IMR-90 (cell line): ENCODE measurements around the gene CELF6. TPM values are rescaled to one million over a fixed set of nuclear protein-coding genes. Genes with fewer than 3 reads are reported as not detected.

Experiments used
- ATAC-seq: fragments of 200-7000 bp; cut with Tn5 transposase; 2 replicates; pipeline ENCODE4 v1.9.1; 2020; ENCODE audit warnings: low read depth, mild to moderate bottlenecking, moderate library complexity
- BruUV-seq: library from RNA; stranded (reverse); fragments of 400-500 nt; replicated peaks from 2 replicates; lab custom pipeline; 2021; lab: Mats Ljungman, UMichigan
- CTCF ChIA-PET: fragments of 300-600 bp; formaldehyde crosslinking; extraction: SDS; loops from one replicate; lab custom pipeline; 2021; ENCODE audit warnings: antibody characterized with exemption; lab: Yijun Ruan, JAX
- POLR2A ChIA-PET: fragments of 300-600 bp; sonication (Branson Sonifier 250); formaldehyde crosslinking; loops from one replicate; lab custom pipeline; 2022; ENCODE audit warnings: antibody characterized with exemption; ENCODE audit not compliant: unreplicated experiment; lab: Charles Lee
- DNase-seq: peaks from one replicate; pipeline ENCODE4 v3.0.0; 2013
- H2AFZ ChIP-seq: replicated peaks from 2 replicates; pipeline ENCODE3; 2013; ENCODE audit warnings: low read length, mild to moderate bottlenecking; ENCODE audit not compliant: poor library complexity
- H2AK5ac ChIP-seq: 2 replicates; pipeline ENCODE4 v1.6.1; 2013; ENCODE audit warnings: low read depth, low read length, inconsistent platforms
- H2AK9ac ChIP-seq: replicated peaks from 2 replicates; pipeline ENCODE3; 2013; ENCODE audit warnings: mild to moderate bottlenecking, low read depth, low read length, moderate library complexity; ENCODE audit not compliant: poor library complexity
- H2BK120ac ChIP-seq: 2 replicates; pipeline ENCODE4 v1.6.1; 2013; ENCODE audit warnings: low read depth, low read length, inconsistent platforms
- H2BK15ac ChIP-seq: 3 replicates; pipeline ENCODE4 v1.6.1; 2013; ENCODE audit warnings: low read depth, low read length, inconsistent platforms
- H2BK20ac ChIP-seq: 2 replicates; pipeline ENCODE4 v1.6.1; 2013; ENCODE audit warnings: low read depth, mild to moderate bottlenecking, inconsistent platforms, low read length, moderate library complexity
- H2BK5ac ChIP-seq: 2 replicates; pipeline ENCODE4 v1.6.1; 2013; ENCODE audit warnings: mild to moderate bottlenecking, low read depth, low read length, inconsistent platforms; ENCODE audit not compliant: poor library complexity, severe bottlenecking
- H3K14ac ChIP-seq: replicated peaks from 2 replicates; pipeline ENCODE4 v1.6.1; 2013; ENCODE audit warnings: low read depth, low read length, inconsistent platforms
- H3K18ac ChIP-seq: 2 replicates; pipeline ENCODE4 v1.6.1; 2013; ENCODE audit warnings: low read depth, low read length, control low read depth
- H3K23ac ChIP-seq: 2 replicates; pipeline ENCODE4 v1.6.1; 2013; ENCODE audit warnings: low read depth, low read length, inconsistent platforms
- H3K27ac ChIP-seq: 2 replicates; pipeline ENCODE4 v1.5.1; 2013; ENCODE audit warnings: mild to moderate bottlenecking, control low read depth, low read length; ENCODE audit not compliant: insufficient read depth
- H3K27me3 ChIP-seq: 2 replicates; pipeline ENCODE4 v1.6.1; 2013; ENCODE audit warnings: low read length; ENCODE audit not compliant: control insufficient read depth, insufficient read depth
- H3K36me3 ChIP-seq: 2 replicates; pipeline ENCODE4 v1.6.1; 2013; ENCODE audit warnings: low read length, mixed read lengths; ENCODE audit not compliant: control insufficient read depth, insufficient read depth
- H3K4ac ChIP-seq: 2 replicates; pipeline ENCODE4 v1.6.1; 2013; ENCODE audit warnings: low read depth, low read length, inconsistent platforms
- H3K4me1 ChIP-seq: 2 replicates; pipeline ENCODE4 v1.6.1; 2013; ENCODE audit warnings: low read length, mixed read lengths; ENCODE audit not compliant: control insufficient read depth, insufficient read depth
- H3K4me2 ChIP-seq: 2 replicates; pipeline ENCODE4 v1.6.1; 2013; ENCODE audit warnings: low read depth, mild to moderate bottlenecking, control low read depth, low read length, moderate library complexity
- H3K4me3 ChIP-seq: 2 replicates; pipeline ENCODE4 v1.5.1; 2013; ENCODE audit warnings: low read depth, mild to moderate bottlenecking, control low read depth, low read length, moderate library complexity; ENCODE audit not compliant: insufficient read depth
- H3K56ac ChIP-seq: 2 replicates; pipeline ENCODE4 v1.6.1; 2013; ENCODE audit warnings: low read length, inconsistent platforms; ENCODE audit not compliant: insufficient read depth; ENCODE audit errors: extremely low read depth
- H3K79me1 ChIP-seq, 2 experiments: 2 replicates each; pipeline ENCODE4 v1.6.1; 2013; ENCODE audit warnings: low read length in 2 of 2, inconsistent platforms in 1 of 2, low read depth in 1 of 2
- H3K9ac ChIP-seq: 2 replicates; pipeline ENCODE4 v1.6.1; 2013; ENCODE audit warnings: low read depth, low read length, control low read depth
- H3K9me1 ChIP-seq: 2 replicates; pipeline ENCODE4 v1.6.1; 2013; ENCODE audit warnings: low read length, inconsistent platforms; ENCODE audit not compliant: insufficient read depth
- H3K9me3 ChIP-seq: 2 replicates; pipeline ENCODE4 v1.6.1; 2013; ENCODE audit warnings: low read length; ENCODE audit not compliant: control insufficient read depth, insufficient read depth
- H4K20me1 ChIP-seq: 2 replicates; pipeline ENCODE4 v1.6.1; 2013; ENCODE audit warnings: low read length, inconsistent platforms; ENCODE audit not compliant: insufficient read depth
- H4K5ac ChIP-seq: 2 replicates; pipeline ENCODE4 v1.6.1; 2013; ENCODE audit warnings: mild to moderate bottlenecking, low read depth, low read length, control low read depth
- H4K8ac ChIP-seq, 2 experiments: 2 replicates each; pipeline ENCODE4 v1.6.1; 2013; ENCODE audit warnings: low read depth in 2 of 2, low read length in 2 of 2, control low read depth in 1 of 2, inconsistent platforms in 1 of 2
- H4K91ac ChIP-seq: 2 replicates; pipeline ENCODE4 v1.6.1; 2013; ENCODE audit warnings: low read depth, low read length, inconsistent platforms; ENCODE audit not compliant: insufficient read depth
- BHLHE40 ChIP-seq: fragments of 150-350 bp; IDR thresholded peaks from 2 replicates; pipeline ENCODE4 v1.6.1; 2016; ENCODE audit warnings: mild to moderate bottlenecking, low read depth, low read length
- CEBPB ChIP-seq: IDR thresholded peaks from 2 replicates; pipeline ENCODE4 v1.6.1; 2012; ENCODE audit warnings: low read depth, low read length, improper control_type of control experiment
- CHD1 ChIP-seq: IDR thresholded peaks from 2 replicates; pipeline ENCODE4 v1.6.1; 2012; ENCODE audit warnings: low read depth, low read length, improper control_type of control experiment
- CTCF ChIP-seq: conservative IDR thresholded peaks from 2 replicates; pipeline ENCODE4 v1.5.1; 2012; ENCODE audit warnings: mild to moderate bottlenecking, low read depth, low read length, improper control_type of control experiment
- ELK1 ChIP-seq: fragments of 150-350 bp; IDR thresholded peaks from 2 replicates; pipeline ENCODE4 v1.6.1; 2016; ENCODE audit warnings: low read depth, mild to moderate bottlenecking, low read length, moderate library complexity, borderline replicate concordance
- MXI1 ChIP-seq: IDR thresholded peaks from 2 replicates; pipeline ENCODE4 v1.6.1; 2012; ENCODE audit warnings: low read depth, mild to moderate bottlenecking, low read length, moderate library complexity, borderline replicate concordance
- RAD21 ChIP-seq: IDR thresholded peaks from 2 replicates; pipeline ENCODE4 v1.6.1; 2012; ENCODE audit warnings: low read length, improper control_type of control experiment
- RCOR1 ChIP-seq: IDR thresholded peaks from 2 replicates; pipeline ENCODE4 v1.6.1; 2012; ENCODE audit warnings: mild to moderate bottlenecking, low read length, improper control_type of control experiment; ENCODE audit not compliant: insufficient replicate concordance
- RFX5 ChIP-seq: IDR thresholded peaks from 2 replicates; pipeline ENCODE4 v1.8.0; 2012; ENCODE audit warnings: low read depth, mild to moderate bottlenecking, low read length, moderate library complexity
- SMC3 ChIP-seq: fragments of 150-350 bp; IDR thresholded peaks from 2 replicates; pipeline ENCODE4 v1.6.1; 2016; ENCODE audit warnings: low read depth, mild to moderate bottlenecking, antibody characterized with exemption, low read length, moderate library complexity
- USF2 ChIP-seq: fragments of 150-350 bp; IDR thresholded peaks from 2 replicates; pipeline ENCODE4 v1.6.1; 2017; ENCODE audit warnings: mild to moderate bottlenecking, antibody characterized with exemption, low read length, low read depth
- WGBS, 2 experiments: methylation state at CpG; one replicate each; pipeline versions ENCODE4 v1.1.5 to v1.1.7; 2013; ENCODE audit warnings: missing lambda C conversion rate in 2 of 2; ENCODE audit not compliant: insufficient read length in 1 of 2; ENCODE audit errors: extremely low coverage in 2 of 2; 5-methylcytosine and 5-hydroxymethylcytosine counted together
- dilution Hi-C: fragments of 300-500 bp; cut with HindIII; formaldehyde crosslinking; loops from one replicate; pipeline ENCODE4 v1.14.3; 2018; ENCODE audit warnings: low sequenced_read_pairs; ENCODE audit not compliant: unreplicated experiment
- in situ Hi-C: fragments of 300-500 bp; cut with MboI; formaldehyde crosslinking; loops from 3 replicates; pipeline ENCODE4 v1.14.3; 2019; ENCODE audit warnings: low sequenced_read_pairs, inconsistent platforms, mixed read lengths
- intact Hi-C: fragments of 100-400 bp; cut with micrococcal nuclease; formaldehyde crosslinking; loops from 2 replicates; pipeline ENCODE4 v1.10.0; 2022
- polyA plus RNA-seq, 3 experiments: library from polyadenylated mRNA; depleted of rRNA; stranded (reverse); fragments of >200 nt; gene quantifications; 2 replicates each; pipeline ENCODE4 v1.2.3, GENCODE V29; 2012; ENCODE audit warnings: low replicate concordance in 1 of 3
- total RNA-seq: library from RNA; depleted of rRNA; stranded (reverse); fragments of >200 nt; gene quantifications from 2 replicates; pipeline ENCODE4 v1.2.3, GENCODE V29; 2012

Gene CELF6
- total and polyA plus RNA-seq, 2 of the 4 experiments (the other 2 are of a cell fraction), result 0.07 TPM; not detected in 1

GRCh38 chr15:72278737-72279136 is 41.2 kb downstream of the CELF6 start:
- peaks cover 8% of the 10 kb centered on the region for H3K27me3 ChIP-seq
- POLR2A ChIA-PET, result interaction anchor here (0.6 kb wide), 1 partner anchor 95 kb away, joined by 3 read pairs; no protein-coding TSS in a partner anchor

More at GRCh38 chr15:72278737-72279136, 41.2 kb downstream of the CELF6 start:
- Histone ChIP-seq H2AK9ac (no peak overlapping the region), H3K27ac (no peak overlapping the region), H3K18ac (no peak overlapping the region), H2BK120ac (no peak overlapping the region), H3K23ac (no peak overlapping the region), H2BK15ac (no peak overlapping the region), H4K5ac (no peak overlapping the region), H2BK5ac (no peak overlapping the region), H3K9me1 (no peaks in the 10 kb centered on the region), H3K79me1 (no peaks in the 10 kb centered on the region), H2AK5ac (no peak overlapping the region), H3K9me3 (no peaks in the 10 kb centered on the region), H3K4me3 (no peak overlapping the region), H3K4ac (no peak overlapping the region), H4K8ac (no peak overlapping the region), H4K91ac (no peak overlapping the region), H3K9ac (no peak overlapping the region), H4K20me1 (no peaks in the 10 kb centered on the region), H3K14ac (no peak overlapping the region), H2BK20ac (no peak overlapping the region), H3K4me1 (no peaks in the 10 kb centered on the region), H2AFZ (no peak overlapping the region), H3K36me3 (no peaks in the 10 kb centered on the region), H3K56ac (no peak overlapping the region), H3K4me2 (no peak overlapping the region)
- DNase-seq (no peak), ATAC-seq (no peak)
- dilution Hi-C loops, result no loop called here
- WGBS, 2 experiments, result no CpG with 5 or more reads among the region's 1 CpG
- in situ Hi-C loops, result no loop called here
- BruUV-seq, result no TSS peak
- CTCF ChIA-PET, result no interaction called here
- TF ChIP-seq ELK1 (no peak), CHD1 (no peak), BHLHE40 (no peak), MXI1 (no peak), RAD21 (no peak), RFX5 (no peak), USF2 (no peak), SMC3 (no peak), RCOR1 (no peak), CTCF (no peak), CEBPB (no peak)
- intact Hi-C loops, result no loop called here
